Osteocyte (in vitro differentiated cells): ENCODE measurements around the gene HPGD. TPM values are rescaled to one million over a fixed set of nuclear protein-coding genes. Genes with fewer than 3 reads are reported as not detected.

Experiments
- DNase-seq: peaks from one replicate; pipeline ENCODE4 v3.0.0; 2021; ENCODE audit warnings: mixed read lengths; ENCODE audit not compliant: unreplicated experiment; ENCODE audit errors: extremely low spot score
- H3K27ac Mint-ChIP-seq: one replicate; pipeline ENCODE4 v1.8.0; 2021; ENCODE audit warnings: mild to moderate bottlenecking, mixed read lengths; ENCODE audit not compliant: unreplicated experiment
- H3K27me3 Mint-ChIP-seq: one replicate; pipeline ENCODE4 v1.8.0; 2021; ENCODE audit warnings: mixed read lengths; ENCODE audit not compliant: unreplicated experiment
- H3K36me3 Mint-ChIP-seq: one replicate; pipeline ENCODE4 v1.8.0; 2021; ENCODE audit warnings: mixed read lengths; ENCODE audit not compliant: unreplicated experiment
- H3K4me1 Mint-ChIP-seq: one replicate; pipeline ENCODE4 v1.8.0; 2021; ENCODE audit warnings: mixed read lengths; ENCODE audit not compliant: unreplicated experiment
- H3K4me3 Mint-ChIP-seq: one replicate; pipeline ENCODE4 v1.8.0; 2021; ENCODE audit warnings: mild to moderate bottlenecking, moderate library complexity, mixed read lengths; ENCODE audit not compliant: unreplicated experiment
- H3K9me3 Mint-ChIP-seq: one replicate; pipeline ENCODE4 v1.8.0; 2021; ENCODE audit warnings: mixed read lengths; ENCODE audit not compliant: unreplicated experiment
- total RNA-seq: library from RNA; stranded (reverse); gene quantifications from 2 replicates; pipeline ENCODE4 v1.2.1, GENCODE V29; 2021
- TF ChIP-seq, protein P1 (sequence below): fragments of 200-600 bp; sonication (generic); IDR thresholded peaks from 2 replicates; pipeline ENCODE4 v1.5.0; 2021; ENCODE audit warnings: antibody characterized with exemption, mild to moderate bottlenecking, moderate library complexity

The HPGD gene
- total RNA-seq, 1 donor from 2014 or later = not detected

- TF ChIP-seq, protein P1, sequence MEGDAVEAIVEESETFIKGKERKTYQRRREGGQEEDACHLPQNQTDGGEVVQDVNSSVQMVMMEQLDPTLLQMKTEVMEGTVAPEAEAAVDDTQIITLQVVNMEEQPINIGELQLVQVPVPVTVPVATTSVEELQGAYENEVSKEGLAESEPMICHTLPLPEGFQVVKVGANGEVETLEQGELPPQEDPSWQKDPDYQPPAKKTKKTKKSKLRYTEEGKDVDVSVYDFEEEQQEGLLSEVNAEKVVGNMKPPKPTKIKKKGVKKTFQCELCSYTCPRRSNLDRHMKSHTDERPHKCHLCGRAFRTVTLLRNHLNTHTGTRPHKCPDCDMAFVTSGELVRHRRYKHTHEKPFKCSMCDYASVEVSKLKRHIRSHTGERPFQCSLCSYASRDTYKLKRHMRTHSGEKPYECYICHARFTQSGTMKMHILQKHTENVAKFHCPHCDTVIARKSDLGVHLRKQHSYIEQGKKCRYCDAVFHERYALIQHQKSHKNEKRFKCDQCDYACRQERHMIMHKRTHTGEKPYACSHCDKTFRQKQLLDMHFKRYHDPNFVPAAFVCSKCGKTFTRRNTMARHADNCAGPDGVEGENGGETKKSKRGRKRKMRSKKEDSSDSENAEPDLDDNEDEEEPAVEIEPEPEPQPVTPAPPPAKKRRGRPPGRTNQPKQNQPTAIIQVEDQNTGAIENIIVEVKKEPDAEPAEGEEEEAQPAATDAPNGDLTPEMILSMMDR = no peak
- Mint-ChIP-seq H3K9me3 (no peaks in the 10 kb centered on the region), H3K36me3 (no peaks in the 10 kb centered on the region), H3K27me3 (peaks cover 39% of the 10 kb centered on the region), H3K4me3 (no peak overlapping the region), H3K27ac (no peak overlapping the region), H3K4me1 (no peaks in the 10 kb centered on the region)
- DNase-seq = no peak
Measured at GRCh38 chr4:174531486-174531885, 9.2 kb upstream of the HPGD start.

DNA sequence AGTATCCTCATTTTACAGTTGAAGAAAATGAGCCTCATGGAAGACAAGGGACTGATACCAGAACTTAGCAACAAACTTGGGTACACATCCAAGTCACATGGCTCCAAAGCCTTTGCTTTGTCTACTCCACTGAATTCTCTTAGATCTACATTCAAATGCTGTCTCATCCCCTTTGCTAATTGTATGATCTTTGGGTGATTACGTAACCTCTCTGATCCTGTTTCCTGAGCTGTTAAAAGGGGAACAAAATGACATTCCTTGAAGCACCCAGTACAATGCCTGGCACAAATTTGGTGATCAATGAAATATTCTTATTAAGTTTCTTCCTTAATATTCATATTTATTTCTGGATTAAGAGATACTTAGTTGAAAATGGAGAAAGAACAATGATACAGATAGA is 5.9 kb upstream of the HPGD start:
- no peak for DNase-seq
- Mint-ChIP-seq H3K9me3 (no peaks in the 10 kb centered on the region), H3K27me3 (peaks cover 68% of the 10 kb centered on the region), H3K4me1 (no peaks in the 10 kb centered on the region), H3K27ac (no peak overlapping the region), H3K36me3 (no peaks in the 10 kb centered on the region), H3K4me3 (no peak overlapping the region)
- TF ChIP-seq, protein P1 = no peak

DNA sequence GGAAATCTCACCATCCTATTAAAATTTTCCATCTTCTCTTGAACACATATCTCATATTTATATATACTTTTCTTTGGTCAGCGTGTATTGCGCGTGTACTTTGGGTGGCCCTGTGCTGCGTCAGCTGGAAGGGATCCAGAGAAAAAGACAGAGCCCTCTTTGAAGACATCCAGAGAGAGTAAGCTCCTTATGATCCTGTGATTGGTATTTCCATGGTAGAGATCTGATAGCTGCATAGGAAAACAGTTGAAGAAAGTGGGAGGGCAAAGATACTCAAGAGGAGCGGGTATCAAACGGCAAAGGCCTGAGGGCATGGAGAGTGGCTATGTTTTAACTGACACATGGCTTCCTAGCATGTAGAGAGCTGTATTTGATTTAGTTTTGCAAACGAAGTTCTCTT is 4.4 kb upstream of the HPGD start:
- H3K4me3 Mint-ChIP-seq = no peak overlapping the region
- DNase-seq = no peak
- no peaks in the 10 kb centered on the region for H3K9me3 Mint-ChIP-seq
- no peak overlapping the region for H3K27ac Mint-ChIP-seq
- TF ChIP-seq, protein P1 = no peak
- H3K4me1 Mint-ChIP-seq = peaks cover 8% of the 10 kb centered on the region
- H3K27me3 Mint-ChIP-seq = peaks cover 76% of the 10 kb centered on the region
- H3K36me3 Mint-ChIP-seq = no peaks in the 10 kb centered on the region

DNA sequence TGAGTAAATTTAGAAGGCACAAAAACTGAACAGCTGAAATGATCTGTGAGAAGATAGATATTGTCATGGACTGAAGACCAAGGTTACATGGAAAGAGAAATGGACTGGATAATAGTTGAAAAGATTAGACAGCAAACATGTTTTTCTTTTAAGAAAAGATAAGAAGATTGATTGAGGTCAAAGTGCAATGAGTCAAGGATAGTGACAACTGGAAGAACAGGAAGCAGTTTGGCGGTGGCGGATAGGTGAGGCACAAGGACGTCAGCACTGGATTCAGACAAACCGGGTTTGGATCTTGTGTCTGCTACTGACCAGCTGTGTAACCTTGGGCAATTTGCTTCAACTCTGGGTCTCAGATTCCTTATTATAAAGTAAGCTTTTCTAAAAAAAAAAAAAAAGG is 2.0 kb upstream of the HPGD start:
- Mint-ChIP-seq H3K27ac (no peak overlapping the region), H3K4me1 (peaks cover 10% of the 10 kb centered on the region), H3K4me3 (no peak overlapping the region), H3K27me3 (peaks cover 79% of the 10 kb centered on the region), H3K9me3 (no peaks in the 10 kb centered on the region), H3K36me3 (no peaks in the 10 kb centered on the region)
- TF ChIP-seq, protein P1 = no peak
- no peak for DNase-seq

- Mint-ChIP-seq H3K27me3 (peaks cover 76% of the 10 kb centered on the region), H3K4me1 (peaks cover 10% of the 10 kb centered on the region), H3K36me3 (no peaks in the 10 kb centered on the region), H3K9me3 (no peaks in the 10 kb centered on the region), H3K4me3 (peak overlapping the region; percentile 72), H3K27ac (no peak overlapping the region)
- DNase-seq = no peak
- TF ChIP-seq, protein P1 = no peak
Measured at GRCh38 chr4:174523025-174523693, 871 bp upstream of the HPGD start.
